GM23248 (cell line): ENCODE data around the gene MGAT5.

Source experiments
- EZH2 ChIP-seq: fragments of 200-600 bp; sonication (generic); IDR thresholded peaks from 2 replicates; pipeline ENCODE4 v1.6.1; 2018; ENCODE audit warnings: antibody characterized with exemption, mild to moderate bottlenecking; ENCODE audit not compliant: insufficient read depth, poor library complexity, severe bottlenecking
- EZH2phosphoT487 ChIP-seq: fragments of 200-600 bp; sonication (generic); IDR thresholded peaks from 2 replicates; pipeline ENCODE4 v1.6.1; 2018; ENCODE audit warnings: antibody characterized with exemption, moderate library complexity, mild to moderate bottlenecking, low read depth; ENCODE audit not compliant: insufficient read depth

- no peak for TF ChIP-seq EZH2phosphoT487
- no peak for TF ChIP-seq EZH2
These were observed 952 bp downstream of the MGAT5 start for GRCh38 chr2:134254824-134255223.
